GM12878 (cell line): Measurements from ENCODE around the gene AGAP1. TPM values are rescaled to one million over a fixed set of nuclear protein-coding genes. Genes with fewer than 3 reads are reported as not detected.

Experiments used
- BACH1 ChIP-seq: fragments of 450-650 bp; IDR thresholded peaks from 2 replicates; pipeline ENCODE4 v1.6.1; 2017; ENCODE audit warnings: mild to moderate bottlenecking, borderline replicate concordance
- BCL11A ChIP-seq: IDR thresholded peaks from 2 replicates; pipeline ENCODE4 v1.6.1; 2011; ENCODE audit warnings: low read depth, low read length
- EP300 ChIP-seq, 2 experiments: fragments of 150-350 bp in 1 of 2; IDR thresholded peaks; 2 replicates each; pipeline ENCODE4 v1.6.1; 2011 to 2012; ENCODE audit warnings: low read depth in 2 of 2, low read length in 2 of 2, borderline replicate concordance in 1 of 2, improper control_type of control experiment in 1 of 2, inconsistent platforms in 1 of 2; ENCODE audit not compliant: control insufficient read depth in 1 of 2
- LARP7 ChIP-seq: fragments of 450-650 bp; IDR thresholded peaks from 2 replicates; pipeline ENCODE4 v1.6.1; 2017; ENCODE audit warnings: mild to moderate bottlenecking
- POLR2A ChIP-seq: IDR thresholded peaks from 2 replicates; pipeline ENCODE4 v1.6.1; 2011; ENCODE audit warnings: low read depth, mild to moderate bottlenecking, low read length
- SUPT20H ChIP-seq: IDR thresholded peaks from 2 replicates; pipeline ENCODE4 v1.6.1; 2011; ENCODE audit warnings: low read depth, mild to moderate bottlenecking, low read length, moderate library complexity, borderline replicate concordance; ENCODE audit not compliant: control insufficient read depth
- polyA plus RNA-seq, 11 experiments: library from polyadenylated mRNA; depleted of rRNA in 4 of 11; unstranded in 6 of 11; stranded (reverse) in 5 of 11; fragments of >200 nt; fragmentation: Nextera tagmentation in 4 of 11; fragmentation: Illumina TruSeq in 1 of 11; extraction: Ambion mirVana in 4 of 11; extraction: Trizol in 1 of 11; gene quantifications; 1 replicate in 1 of 11; 2 replicates in 10 of 11; pipeline versions ENCODE4 v1.2.1 to v1.2.3, GENCODE V29; 2011 to 2016; ENCODE audit warnings: inconsistent platforms in 2 of 11, missing spikeins in 2 of 11, low read depth in 1 of 11
- total RNA-seq, 4 experiments: library from RNA; depleted of rRNA in 3 of 4; stranded (reverse); fragments of >200 nt in 3 of 4; fragmentation: Illumina TruSeq in 1 of 4; extraction: Trizol in 1 of 4; gene quantifications; 2 replicates each; pipeline versions ENCODE4 v1.2.1 to v1.2.3, GENCODE V29; 2013 to 2021
- TF ChIP-seq, protein P1 (sequence below): IDR thresholded peaks from 2 replicates; pipeline ENCODE4 v1.6.1; 2012; ENCODE audit warnings: low read depth, low read length, improper control_type of control experiment
- TF ChIP-seq, protein P2 (sequence below): IDR thresholded peaks from 2 replicates; pipeline ENCODE4 v1.6.1; 2012; ENCODE audit warnings: mild to moderate bottlenecking, low read depth, low read length
- TF ChIP-seq, protein P3 (sequence below): IDR thresholded peaks from 2 replicates; pipeline ENCODE4 v1.6.1; 2011; ENCODE audit warnings: mild to moderate bottlenecking, low read depth, low read length, moderate library complexity; ENCODE audit not compliant: insufficient replicate concordance

AGAP1 gene
- total and polyA plus RNA-seq, 10 of the 15 experiments (the other 5 are each of a cell fraction or from before 2014, with no cell fraction given), result 0.05 to 0.15 (median 0.06) TPM; not detected in 7

DNA sequence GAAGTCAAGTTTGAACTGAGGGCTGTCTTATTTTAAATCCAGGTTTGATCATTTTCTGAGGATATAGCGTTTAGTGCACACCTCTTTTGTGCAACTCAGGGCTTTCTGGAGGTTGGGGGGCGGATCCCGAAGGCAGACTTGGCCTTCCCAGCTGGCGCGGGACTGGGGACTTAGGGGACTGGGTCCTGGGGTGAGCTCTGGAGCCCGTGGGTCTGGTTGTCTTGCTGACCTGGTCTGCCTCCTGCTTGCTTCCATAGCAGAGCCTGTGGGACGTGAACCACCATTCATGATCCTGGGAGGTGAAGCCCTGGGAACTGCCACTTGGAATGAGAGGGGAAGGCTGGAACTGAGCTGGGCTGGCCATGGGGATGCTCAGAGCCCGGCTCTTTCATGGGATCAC lies 63.1 kb downstream of the AGAP1 start (continued):
- no peak for TF ChIP-seq BCL11A
- TF ChIP-seq POLR2A, result no peak
- TF ChIP-seq, protein P1, sequence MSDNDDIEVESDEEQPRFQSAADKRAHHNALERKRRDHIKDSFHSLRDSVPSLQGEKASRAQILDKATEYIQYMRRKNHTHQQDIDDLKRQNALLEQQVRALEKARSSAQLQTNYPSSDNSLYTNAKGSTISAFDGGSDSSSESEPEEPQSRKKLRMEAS, result no peak
- TF ChIP-seq, protein P2, sequence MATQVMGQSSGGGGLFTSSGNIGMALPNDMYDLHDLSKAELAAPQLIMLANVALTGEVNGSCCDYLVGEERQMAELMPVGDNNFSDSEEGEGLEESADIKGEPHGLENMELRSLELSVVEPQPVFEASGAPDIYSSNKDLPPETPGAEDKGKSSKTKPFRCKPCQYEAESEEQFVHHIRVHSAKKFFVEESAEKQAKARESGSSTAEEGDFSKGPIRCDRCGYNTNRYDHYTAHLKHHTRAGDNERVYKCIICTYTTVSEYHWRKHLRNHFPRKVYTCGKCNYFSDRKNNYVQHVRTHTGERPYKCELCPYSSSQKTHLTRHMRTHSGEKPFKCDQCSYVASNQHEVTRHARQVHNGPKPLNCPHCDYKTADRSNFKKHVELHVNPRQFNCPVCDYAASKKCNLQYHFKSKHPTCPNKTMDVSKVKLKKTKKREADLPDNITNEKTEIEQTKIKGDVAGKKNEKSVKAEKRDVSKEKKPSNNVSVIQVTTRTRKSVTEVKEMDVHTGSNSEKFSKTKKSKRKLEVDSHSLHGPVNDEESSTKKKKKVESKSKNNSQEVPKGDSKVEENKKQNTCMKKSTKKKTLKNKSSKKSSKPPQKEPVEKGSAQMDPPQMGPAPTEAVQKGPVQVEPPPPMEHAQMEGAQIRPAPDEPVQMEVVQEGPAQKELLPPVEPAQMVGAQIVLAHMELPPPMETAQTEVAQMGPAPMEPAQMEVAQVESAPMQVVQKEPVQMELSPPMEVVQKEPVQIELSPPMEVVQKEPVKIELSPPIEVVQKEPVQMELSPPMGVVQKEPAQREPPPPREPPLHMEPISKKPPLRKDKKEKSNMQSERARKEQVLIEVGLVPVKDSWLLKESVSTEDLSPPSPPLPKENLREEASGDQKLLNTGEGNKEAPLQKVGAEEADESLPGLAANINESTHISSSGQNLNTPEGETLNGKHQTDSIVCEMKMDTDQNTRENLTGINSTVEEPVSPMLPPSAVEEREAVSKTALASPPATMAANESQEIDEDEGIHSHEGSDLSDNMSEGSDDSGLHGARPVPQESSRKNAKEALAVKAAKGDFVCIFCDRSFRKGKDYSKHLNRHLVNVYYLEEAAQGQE, result no peak
- TF ChIP-seq EP300 (IDR thresholded peaks at IDR 0.05; ENCODE audit: borderline replicate concordance in 1 of 2, control insufficient read depth in 1 of 2, low read depth in 2 of 2, low read length in 2 of 2), result no peak
- TF ChIP-seq, protein P3, sequence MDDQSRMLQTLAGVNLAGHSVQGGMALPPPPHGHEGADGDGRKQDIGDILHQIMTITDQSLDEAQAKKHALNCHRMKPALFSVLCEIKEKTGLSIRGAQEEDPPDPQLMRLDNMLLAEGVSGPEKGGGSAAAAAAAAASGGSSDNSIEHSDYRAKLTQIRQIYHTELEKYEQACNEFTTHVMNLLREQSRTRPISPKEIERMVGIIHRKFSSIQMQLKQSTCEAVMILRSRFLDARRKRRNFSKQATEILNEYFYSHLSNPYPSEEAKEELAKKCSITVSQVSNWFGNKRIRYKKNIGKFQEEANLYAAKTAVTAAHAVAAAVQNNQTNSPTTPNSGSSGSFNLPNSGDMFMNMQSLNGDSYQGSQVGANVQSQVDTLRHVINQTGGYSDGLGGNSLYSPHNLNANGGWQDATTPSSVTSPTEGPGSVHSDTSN, result no peak
- no peak for TF ChIP-seq SUPT20H
- TF ChIP-seq BACH1, result no peak
- TF ChIP-seq LARP7, result no peak
